ENCODE results near the gene METTL16. TPM values are rescaled to one million over a fixed set of nuclear protein-coding genes. Genes with fewer than 3 reads are reported as not detected.
"Not testable (repeated sequence)": the region's sequence is repeated elsewhere in the genome, so short reads cannot be mapped to it uniquely, and the experiment has no call there.

Gene METTL16
- total and polyA plus RNA-seq, 4 donors: 4.1 to 8.9 (median 6.6) TPM

GRCh38 chr17:2549392-2550211, 37.9 kb upstream of the METTL16 start:
- 90% methylated on average over 8 of the region's 8 CpGs for WGBS
- no peak for DNase-seq (ENCODE audit: low spot score)
- TF ChIP-seq GABPA (IDR thresholded peaks at IDR 0.05 in 1 of 2, conservative IDR thresholded peaks at IDR 0.05 in 1 of 2) (no peak), HNF4A (conservative IDR thresholded peaks at IDR 0.05) (no peak), HNF4G (IDR thresholded peaks at IDR 0.05) (no peak), MAX (IDR thresholded peaks at IDR 0.05) (no peak), TAF1 (conservative IDR thresholded peaks at IDR 0.05) (no peak), SP1 (IDR thresholded peaks at IDR 0.05) (no peak), RAD21 (IDR thresholded peaks at IDR 0.05) (no peak), CTCF (IDR thresholded peaks at IDR 0.05; ENCODE audit: low read depth, low read length, missing input control) (no peak), NR2F2 (IDR thresholded peaks at IDR 0.05) (no peak), FOXA1 (IDR thresholded peaks at IDR 0.05) (no peak), EGR1 (IDR thresholded peaks at IDR 0.05; ENCODE audit: low read depth in 2 of 2) (no peak), FOXA2 (IDR thresholded peaks at IDR 0.05) (no peak), REST (IDR thresholded peaks at IDR 0.05) (no peak), JUND (IDR thresholded peaks at IDR 0.05) (no peak), RXRA (IDR thresholded peaks at IDR 0.05) (no peak)

GRCh38 chr17:2548026-2548425, 36.3 kb upstream of the METTL16 start:
- DNase-seq (ENCODE audit: low spot score); H3K4me3 ChIP-seq (ENCODE audit: low read depth in 1 of 3, low read length in 3 of 3): not testable (repeated sequence)
- WGBS: 84% methylated on average over 9 of the region's 9 CpGs

More at GRCh38 chr17:2549392-2550211, 37.9 kb upstream of the METTL16 start:
- H3K27ac ChIP-seq (ENCODE audit: low read depth in 1 of 2, low read length in 2 of 2): no peak overlapping the region
- H3K4me1 ChIP-seq (ENCODE audit: control insufficient read depth in 4 of 4, insufficient read depth in 4 of 4, low read length in 3 of 4): peaks cover 0 to 8% (median 3%) of the 10 kb centered on the region in 4 donors
- H3K4me3 ChIP-seq (ENCODE audit: low read depth in 1 of 3, low read length in 3 of 3): no peak overlapping the region
- no peaks in the 10 kb centered on the region for H3K27me3 ChIP-seq (ENCODE audit: control insufficient read depth in 4 of 4, insufficient read depth in 4 of 4, low read length in 3 of 4)
- no peak overlapping the region for H3K9ac ChIP-seq (ENCODE audit: low read depth in 1 of 2, low read length in 2 of 2)
- H3K36me3 ChIP-seq (ENCODE audit: control insufficient read depth in 4 of 4, insufficient read depth in 3 of 4, low read depth in 1 of 4, low read length in 3 of 4): no peaks in the 10 kb centered on the region
- H3K9me3 ChIP-seq (ENCODE audit: control insufficient read depth in 4 of 4, low read length in 3 of 4): no peaks in the 10 kb centered on the region

More at GRCh38 chr17:2548026-2548425, 36.3 kb upstream of the METTL16 start:
- H3K27ac ChIP-seq (ENCODE audit: low read depth in 1 of 2, low read length in 2 of 2); H3K4me1 ChIP-seq (ENCODE audit: control insufficient read depth in 4 of 4, insufficient read depth in 4 of 4, low read length in 3 of 4); H3K27me3 ChIP-seq (ENCODE audit: control insufficient read depth in 4 of 4, insufficient read depth in 4 of 4, low read length in 3 of 4); H3K9me3 ChIP-seq (ENCODE audit: control insufficient read depth in 4 of 4, low read length in 3 of 4); H3K36me3 ChIP-seq (ENCODE audit: control insufficient read depth in 4 of 4, insufficient read depth in 3 of 4, low read depth in 1 of 4, low read length in 3 of 4); H3K9ac ChIP-seq (ENCODE audit: low read depth in 1 of 2, low read length in 2 of 2): not testable (repeated sequence)
